Activated CD4-positive, alpha-beta T cell treated with anti-CD3 and anti-CD28 coated beads for 36 hours (primary cell): ENCODE results near the gene RPS15A. TPM values are rescaled to one million over a fixed set of nuclear protein-coding genes. Genes with fewer than 3 reads are reported as not detected.

ENCODE experiments used
- ATAC-seq: fragments of 200-7000 bp; cut with Tn5 transposase; one replicate; pipeline ENCODE4 v1.10.0; 2021; ENCODE audit warnings: mild to moderate bottlenecking, moderate library complexity
- CTCF ChIA-PET: fragments of 350-600 bp; sonication (Branson Sonifier 250); formaldehyde crosslinking; loops from one replicate; lab custom pipeline; 2021; ENCODE audit warnings: antibody characterized with exemption; lab: Charles Lee
- POLR2A ChIA-PET: fragments of 350-600 bp; sonication (Branson Sonifier 250); formaldehyde crosslinking; loops from one replicate; lab custom pipeline; 2021; ENCODE audit warnings: antibody characterized with exemption, inconsistent platforms; lab: Charles Lee
- DNase-seq: peaks from one replicate; pipeline ENCODE4 v3.0.0-alpha.2; 2020
- H3K27ac Mint-ChIP-seq: one replicate; pipeline ENCODE4 v1.8.0; 2021; ENCODE audit warnings: mixed read lengths
- H3K27me3 Mint-ChIP-seq: one replicate; pipeline ENCODE4 v1.8.0; 2021; ENCODE audit warnings: mixed read lengths
- H3K36me3 Mint-ChIP-seq: one replicate; pipeline ENCODE4 v1.8.0; 2021; ENCODE audit warnings: low read depth, mixed read lengths
- H3K4me1 Mint-ChIP-seq: one replicate; pipeline ENCODE4 v1.8.0; 2021; ENCODE audit warnings: mixed read lengths
- H3K4me3 Mint-ChIP-seq: one replicate; pipeline ENCODE4 v1.8.0; 2021; ENCODE audit warnings: mild to moderate bottlenecking, moderate library complexity, mixed read lengths
- H3K9me3 Mint-ChIP-seq: one replicate; pipeline ENCODE4 v1.8.0; 2021; ENCODE audit warnings: low read depth, mixed read lengths
- intact Hi-C, 2 experiments: fragments of 100-400 bp; cut with DNase I in 1 of 2; cut with micrococcal nuclease in 1 of 2; formaldehyde crosslinking; loops; one replicate each; pipeline versions ENCODE4 v1.14.2 to v1.15.1; 2022 to 2024; cut with DNase I, micrococcal nuclease
- total RNA-seq, 2 experiments: library from RNA; stranded (reverse); gene quantifications; one replicate each; pipeline ENCODE4 v1.2.3, GENCODE V29; 2021

The RPS15A gene
- total RNA-seq, result 1,000 to 10,000 TPM; 1,904 to 2,150 TPM

- ATAC-seq, result peak; percentile 96
- intact Hi-C loops, result loop anchor here (1.0 kb wide), 3 partner anchors 11 to 277 kb away; partner anchors contain the start of genes ARL6IP1 (in 2 of the 2), SMG1 (in 2 of the 2) and COQ7 (in 1 of the 2)
- CTCF ChIA-PET, result interaction anchor here (1.0 to 3.5 kb wide), 4 partner anchors 9 to 15 kb away, joined by 3 to 26 read pairs (median 5); partner anchors contain the start of gene ARL6IP1
- H3K9me3 Mint-ChIP-seq, result no peaks in the 10 kb centered on the region
- H3K4me1 Mint-ChIP-seq, result peaks cover 40% of the 10 kb centered on the region
- H3K4me3 Mint-ChIP-seq, result peak within 1 kb of the TSS; percentile 99
- H3K27me3 Mint-ChIP-seq, result no peaks in the 10 kb centered on the region
- peaks cover 76% of the 10 kb centered on the region for H3K36me3 Mint-ChIP-seq
- H3K27ac Mint-ChIP-seq, result peak within 1 kb of the TSS; percentile 99
- POLR2A ChIA-PET, result interaction anchor here (0.6 to 2.9 kb wide), 9 partner anchors 12 to 1951 kb away, joined by 3 to 119 read pairs (median 5); partner anchors contain the start of genes ARL6IP1, COQ7 and SMG1
- DNase-seq, result peak; percentile 96
Measured at GRCh38 chr16:18789850-18790706, at the start of gene RPS15A. Gene RPS15A (minus strand): TSS chr16:18790334. CDS start chr16:18789113, 1,221 bp downstream.

GRCh38 chr16:18839555-18839954 lies 49.4 kb upstream of the RPS15A start:
- no peak for DNase-seq
- CTCF ChIA-PET, result no interaction called here
- no peaks in the 10 kb centered on the region for H3K9me3 Mint-ChIP-seq
- H3K27ac Mint-ChIP-seq, result no peak overlapping the region
- intact Hi-C loops, result loop anchor here in 1 of 2 experiments (5.0 to 10.0 kb wide), 2 partner anchors 37 to 125 kb away; partner anchors contain the start of gene ARL6IP1
- H3K36me3 Mint-ChIP-seq, result peaks cover 57% of the 10 kb centered on the region
- peaks cover 16% of the 10 kb centered on the region for H3K4me1 Mint-ChIP-seq
- ATAC-seq, result no peak
- no peak overlapping the region for H3K4me3 Mint-ChIP-seq
- H3K27me3 Mint-ChIP-seq, result no peaks in the 10 kb centered on the region
- POLR2A ChIA-PET, result no interaction called here

GRCh38 chr16:18836702-18837101 lies 46.6 kb upstream of the RPS15A start:
- CTCF ChIA-PET, result interaction anchor here (2.0 to 2.5 kb wide), 2 partner anchors 11 to 35 kb away, joined by 5 to 10 read pairs; partner anchors contain the start of gene ARL6IP1
- H3K36me3 Mint-ChIP-seq, result peaks cover 57% of the 10 kb centered on the region
- no peak for DNase-seq
- POLR2A ChIA-PET, result interaction anchor here (1.0 kb wide), 1 partner anchor 19 kb away, joined by 3 read pairs; no protein-coding TSS in a partner anchor
- no peaks in the 10 kb centered on the region for H3K27me3 Mint-ChIP-seq
- no peak overlapping the region for H3K4me3 Mint-ChIP-seq
- peak overlapping the region; percentile 73 for H3K27ac Mint-ChIP-seq
- ATAC-seq, result peak; percentile 98
- H3K4me1 Mint-ChIP-seq, result peaks cover 16% of the 10 kb centered on the region
- no peaks in the 10 kb centered on the region for H3K9me3 Mint-ChIP-seq
- intact Hi-C loops, result loop anchor here (2.0 to 10.0 kb wide), 3 partner anchors 34 to 128 kb away; partner anchors contain the start of gene ARL6IP1 (in 2 of the 2)

GRCh38 chr16:18834864-18835263 lies 44.7 kb upstream of the RPS15A start:
- intact Hi-C loops, result loop anchor here in 1 of 2 experiments (5.0 to 10.0 kb wide), 2 partner anchors 33 to 130 kb away; partner anchors contain the start of gene ARL6IP1
- H3K27ac Mint-ChIP-seq, result no peak overlapping the region
- ATAC-seq (no peak), DNase-seq (no peak)
- ChIA-PET CTCF (no interaction called here), POLR2A (no interaction called here)
- no peaks in the 10 kb centered on the region for H3K27me3 Mint-ChIP-seq
- peaks cover 16% of the 10 kb centered on the region for H3K4me1 Mint-ChIP-seq
- H3K9me3 Mint-ChIP-seq, result no peaks in the 10 kb centered on the region
- H3K4me3 Mint-ChIP-seq, result no peak overlapping the region
- peaks cover 58% of the 10 kb centered on the region for H3K36me3 Mint-ChIP-seq

- no peaks in the 10 kb centered on the region for H3K9me3 Mint-ChIP-seq
- H3K4me1 Mint-ChIP-seq, result peaks cover 16% of the 10 kb centered on the region
- DNase-seq (no peak), ATAC-seq (no peak)
- no peak overlapping the region for H3K4me3 Mint-ChIP-seq
- intact Hi-C loops, result loop anchor here in 1 of 2 experiments (10.0 kb wide), 1 partner anchor 131 kb away; no protein-coding TSS in a partner anchor
- H3K27me3 Mint-ChIP-seq, result no peaks in the 10 kb centered on the region
- H3K36me3 Mint-ChIP-seq, result peaks cover 61% of the 10 kb centered on the region
- CTCF ChIA-PET, result interaction anchor here (0.5 to 0.7 kb wide), 2 partner anchors 61 to 224 kb away, joined by 3 read pairs; no protein-coding TSS in a partner anchor
- no peak overlapping the region for H3K27ac Mint-ChIP-seq
- POLR2A ChIA-PET, result no interaction called here
Measured at GRCh38 chr16:18833707-18834505, 43.8 kb upstream of the RPS15A start.

- Mint-ChIP-seq H3K4me1 (peaks cover 18% of the 10 kb centered on the region), H3K27ac (no peak overlapping the region), H3K9me3 (no peaks in the 10 kb centered on the region), H3K4me3 (no peak overlapping the region), H3K36me3 (peaks cover 61% of the 10 kb centered on the region), H3K27me3 (no peaks in the 10 kb centered on the region)
- intact Hi-C loops, result loop anchor here in 1 of 2 experiments (10.0 kb wide), 1 partner anchor 132 kb away; no protein-coding TSS in a partner anchor
- CTCF ChIA-PET, result interaction anchor here (0.5 to 1.5 kb wide), 3 partner anchors 12 to 1974 kb away, joined by 3 to 4 read pairs (median 3); no protein-coding TSS in a partner anchor
- POLR2A ChIA-PET, result no interaction called here
- ATAC-seq (no peak), DNase-seq (no peak)
Measured at GRCh38 chr16:18832613-18833012, 42.5 kb upstream of the RPS15A start.

- ATAC-seq (no peak), DNase-seq (no peak)
- intact Hi-C loops, result loop anchor here in 1 of 2 experiments (10.0 kb wide), 1 partner anchor 133 kb away; no protein-coding TSS in a partner anchor
- ChIA-PET POLR2A (no interaction called here), CTCF (interaction anchor here (1.0 to 1.5 kb wide), 4 partner anchors 11 to 30 kb away, joined by 3 to 8 read pairs (median 4); partner anchors contain the start of gene ARL6IP1)
- Mint-ChIP-seq H3K27ac (no peak overlapping the region), H3K4me3 (no peak overlapping the region), H3K27me3 (no peaks in the 10 kb centered on the region), H3K4me1 (peaks cover 13% of the 10 kb centered on the region), H3K9me3 (no peaks in the 10 kb centered on the region), H3K36me3 (peaks cover 58% of the 10 kb centered on the region)
Measured at GRCh38 chr16:18832006-18832405, 41.9 kb upstream of the RPS15A start.

- Mint-ChIP-seq H3K27me3 (no peaks in the 10 kb centered on the region), H3K4me1 (peaks cover 7% of the 10 kb centered on the region), H3K27ac (peak overlapping the region; percentile 25), H3K36me3 (peaks cover 37% of the 10 kb centered on the region), H3K4me3 (no peak overlapping the region), H3K9me3 (no peaks in the 10 kb centered on the region)
- intact Hi-C loops, result no loop called here
- DNase-seq (no peak), ATAC-seq (no peak)
- POLR2A ChIA-PET, result interaction anchor here (1.3 kb wide), 1 partner anchor 17 kb away, joined by 4 read pairs; no protein-coding TSS in a partner anchor
- CTCF ChIA-PET, result interaction anchor here (1.0 to 2.0 kb wide), 2 partner anchors 9 to 11 kb away, joined by 3 to 7 read pairs; no protein-coding TSS in a partner anchor
Measured at GRCh38 chr16:18829251-18829650, 39.1 kb upstream of the RPS15A start.

- ATAC-seq, result peak; percentile 69
- intact Hi-C loops, result no loop called here
- H3K4me3 Mint-ChIP-seq, result no peak overlapping the region
Measured at GRCh38 chr16:18827890-18828289, 37.8 kb upstream of the RPS15A start.

GRCh38 chr16:18816286-18816685 lies 26.2 kb upstream of the RPS15A start:
- peaks cover 47% of the 10 kb centered on the region for H3K36me3 Mint-ChIP-seq
- H3K27me3 Mint-ChIP-seq, result no peaks in the 10 kb centered on the region
- intact Hi-C loops, result no loop called here
- ATAC-seq (no peak), DNase-seq (no peak)
- peak overlapping the region; percentile 25 for H3K27ac Mint-ChIP-seq
- ChIA-PET POLR2A (no interaction called here), CTCF (interaction anchor here (0.7 to 2.7 kb wide), 5 partner anchors 10 to 23 kb away, joined by 3 to 18 read pairs (median 4); partner anchors contain the start of gene ARL6IP1)
- peaks cover 12% of the 10 kb centered on the region for H3K4me1 Mint-ChIP-seq
- no peak overlapping the region for H3K4me3 Mint-ChIP-seq
- H3K9me3 Mint-ChIP-seq, result no peaks in the 10 kb centered on the region

More at GRCh38 chr16:18827890-18828289, 37.8 kb upstream of the RPS15A start:
- DNase-seq, result peak; percentile 41
- Mint-ChIP-seq H3K36me3 (peaks cover 28% of the 10 kb centered on the region), H3K9me3 (no peaks in the 10 kb centered on the region), H3K27ac (peak overlapping the region; percentile 81), H3K27me3 (no peaks in the 10 kb centered on the region), H3K4me1 (peaks cover 7% of the 10 kb centered on the region)
- CTCF ChIA-PET, result interaction anchor here (0.6 to 1.1 kb wide), 2 partner anchors 12 to 102 kb away, joined by 4 read pairs; no protein-coding TSS in a partner anchor
- POLR2A ChIA-PET, result interaction anchor here (0.6 to 1.3 kb wide), 2 partner anchors 11 to 19 kb away, joined by 3 to 4 read pairs; no protein-coding TSS in a partner anchor
